SK-N-SH treated with all-trans-retinoic acid at 6 μM for 48 hours (cell line): ENCODE results near the gene ARID1B.

Experiments used
- ATAC-seq: fragments of 200-7000 bp; cut with Tn5 transposase; 3 replicates; pipeline ENCODE4 v1.9.1; 2020; ENCODE audit warnings: mild to moderate bottlenecking, moderate library complexity
- ARNTL ChIP-seq: fragments of 450-650 bp; formaldehyde crosslinking; IDR thresholded peaks from 2 replicates; pipeline ENCODE4 v1.5.0; 2020; ENCODE audit warnings: low read depth, mild to moderate bottlenecking, moderate library complexity, borderline replicate concordance
- BACH2 ChIP-seq: fragments of 250-450 bp; sonication (Bioruptor Pico); IDR thresholded peaks from 2 replicates; pipeline ENCODE4 v1.9.0; 2021; ENCODE audit warnings: mild to moderate bottlenecking, borderline replicate concordance
- CREB5 ChIP-seq: fragments of 250-450 bp; sonication (Bioruptor Pico); IDR thresholded peaks from 2 replicates; pipeline ENCODE4 v1.5.1; 2020; ENCODE audit warnings: low read depth, mild to moderate bottlenecking, moderate library complexity
- CSDC2 ChIP-seq: fragments of 250-450 bp; sonication (Bioruptor Pico); IDR thresholded peaks from 2 replicates; pipeline ENCODE4 v1.5.0; 2020; ENCODE audit warnings: mild to moderate bottlenecking, moderate library complexity
- ESRRG ChIP-seq: fragments of 250-450 bp; sonication (Bioruptor Pico); IDR thresholded peaks from 2 replicates; pipeline ENCODE4 v1.6.1; 2021; ENCODE audit warnings: mild to moderate bottlenecking
- GLIS3 ChIP-seq: fragments of 250-450 bp; sonication (Bioruptor Pico); IDR thresholded peaks from 2 replicates; pipeline ENCODE4 v1.5.0; 2020; ENCODE audit warnings: mild to moderate bottlenecking, moderate library complexity
- ISL1 ChIP-seq: fragments of 250-450 bp; sonication (Bioruptor Pico); IDR thresholded peaks from 2 replicates; pipeline ENCODE4 v2.1.2; 2022; ENCODE audit warnings: mild to moderate bottlenecking, moderate library complexity
- OSR1 ChIP-seq: fragments of 250-450 bp; sonication (Bioruptor Pico); IDR thresholded peaks from 2 replicates; pipeline ENCODE4 v1.8.0; 2022; ENCODE audit warnings: moderate library complexity, mild to moderate bottlenecking, inconsistent platforms
- PATZ1 ChIP-seq: fragments of 250-450 bp; sonication (Bioruptor Pico); IDR thresholded peaks from 2 replicates; pipeline ENCODE4 v1.8.0; 2020; ENCODE audit warnings: mild to moderate bottlenecking, moderate library complexity, borderline replicate concordance
- POU6F1 ChIP-seq: fragments of 250-450 bp; sonication (Bioruptor Pico); IDR thresholded peaks from 2 replicates; pipeline ENCODE4 v1.8.0; 2021; ENCODE audit warnings: low read depth, mild to moderate bottlenecking, moderate library complexity, borderline replicate concordance
- RARB ChIP-seq: fragments of 250-450 bp; sonication (Bioruptor Pico); IDR thresholded peaks from 2 replicates; pipeline ENCODE4 v1.8.0; 2021; ENCODE audit warnings: mild to moderate bottlenecking, moderate library complexity
- SNAI2 ChIP-seq: fragments of 250-450 bp; sonication (Bioruptor Pico); IDR thresholded peaks from 2 replicates; pipeline ENCODE4 v1.5.0; 2020; ENCODE audit warnings: mild to moderate bottlenecking, moderate library complexity
- TCF4 ChIP-seq: fragments of 250-450 bp; sonication (Bioruptor Pico); IDR thresholded peaks from 2 replicates; pipeline ENCODE4 v1.8.0; 2021; ENCODE audit warnings: mild to moderate bottlenecking, moderate library complexity, borderline replicate concordance
- TOX ChIP-seq: fragments of 250-450 bp; sonication (Bioruptor Pico); IDR thresholded peaks from 2 replicates; pipeline ENCODE4 v1.8.0; 2021; ENCODE audit warnings: mild to moderate bottlenecking, moderate library complexity, borderline replicate concordance
- TSHZ2 ChIP-seq: fragments of 250-450 bp; sonication (Bioruptor Pico); IDR thresholded peaks from 2 replicates; pipeline ENCODE4 v1.5.0; 2020; ENCODE audit warnings: mild to moderate bottlenecking, moderate library complexity
- ZC3H10 ChIP-seq: fragments of 250-450 bp; sonication (Bioruptor Pico); IDR thresholded peaks from 2 replicates; pipeline ENCODE4 v1.5.1; 2021; ENCODE audit warnings: mild to moderate bottlenecking, moderate library complexity
- ZFP3 ChIP-seq: fragments of 250-450 bp; sonication (Bioruptor Pico); IDR thresholded peaks from 2 replicates; pipeline ENCODE4 v1.5.0; 2020; ENCODE audit warnings: mild to moderate bottlenecking, moderate library complexity
- ZFP30 ChIP-seq: fragments of 450-650 bp; formaldehyde crosslinking; IDR thresholded peaks from 2 replicates; pipeline ENCODE4 v1.5.0; 2022; ENCODE audit warnings: mild to moderate bottlenecking, moderate library complexity
- ZNF565 ChIP-seq: fragments of 450-650 bp; formaldehyde crosslinking; conservative IDR thresholded peaks from 2 replicates; pipeline ENCODE4 v1.5.0; 2020; ENCODE audit warnings: low read depth, mild to moderate bottlenecking, moderate library complexity
- ZNF8 ChIP-seq: fragments of 450-650 bp; formaldehyde crosslinking; IDR thresholded peaks from 2 replicates; pipeline ENCODE4 v1.5.0; 2020; ENCODE audit warnings: mild to moderate bottlenecking, moderate library complexity

Gene ARID1B

GRCh38 chr6:157134402-157135047 lies 357.3 kb downstream of the ARID1B start:
- ATAC-seq = no peak
- TF ChIP-seq ZFP3 (CRISPR knock-in tag) (no peak), OSR1 (CRISPR knock-in tag) (no peak), ESRRG (CRISPR knock-in tag) (no peak), TOX (no peak), ARNTL (CRISPR knock-in tag) (no peak), TSHZ2 (CRISPR knock-in tag) (no peak), ZNF565 (CRISPR knock-in tag) (no peak), CREB5 (CRISPR knock-in tag) (no peak), ISL1 (CRISPR knock-in tag) (no peak), RARB (no peak), GLIS3 (no peak), PATZ1 (CRISPR knock-in tag) (no peak), TCF4 (no peak), CSDC2 (CRISPR knock-in tag) (no peak), BACH2 (CRISPR knock-in tag) (no peak), ZNF8 (CRISPR knock-in tag) (no peak)
- TF ChIP-seq, all 23 proteins: peak for 0

- TF ChIP-seq ARNTL (CRISPR knock-in tag) (no peak), PATZ1 (CRISPR knock-in tag) (no peak), RARB (no peak), ZFP30 (no peak), SNAI2 (CRISPR knock-in tag) (no peak), ISL1 (CRISPR knock-in tag) (no peak), BACH2 (CRISPR knock-in tag) (no peak), OSR1 (CRISPR knock-in tag) (no peak), CSDC2 (CRISPR knock-in tag) (no peak), ZNF565 (CRISPR knock-in tag) (no peak), ESRRG (CRISPR knock-in tag) (no peak), ZC3H10 (no peak)
- peak; percentile 48 for ATAC-seq
Measured at GRCh38 chr6:157135691-157136090, 358.5 kb downstream of the ARID1B start.

GRCh38 chr6:157137501-157137900 lies 360.3 kb downstream of the ARID1B start:
- no peak for TF ChIP-seq ZNF565 (CRISPR knock-in tag)
- no peak for TF ChIP-seq POU6F1 (CRISPR knock-in tag)
- no peak for TF ChIP-seq RARB
- no peak for TF ChIP-seq PATZ1 (CRISPR knock-in tag)
- TF ChIP-seq ZFP30 = no peak
- TF ChIP-seq ZC3H10 = no peak
- TF ChIP-seq, all 23 proteins: peak for 0
- ATAC-seq = no peak
